ENCODE measurements around the gene CNOT9.
"Not testable (repeated sequence)": the region's sequence is repeated elsewhere in the genome, so short reads cannot be mapped to it uniquely, and the experiment has no call there.

The CNOT9 gene

GRCh38 chr2:218568190-218569037 is at the start of gene CNOT9, which contains the start of gene USP37:
TSS of gene CNOT9 (plus strand) at chr2:218568839. CDS start at chr2:218568955, 116 bp downstream.
TSS of gene USP37 (minus strand) at chr2:218568351. CDS start at chr2:218558653, 9,698 bp downstream.
- Histone ChIP-seq H3K27me3 (ENCODE audit: control insufficient read depth, insufficient read depth, low read length) (no peaks in the 10 kb centered on the region), H3K9me3 (ENCODE audit: control insufficient read depth, insufficient read depth, low read depth, low read length) (no peaks in the 10 kb centered on the region), H3K4me3 (ENCODE audit: low read depth, low read length) (peak within 1 kb of the TSS; percentile 88), H3K27ac (ENCODE audit: low read depth, low read length) (peak within 1 kb of the TSS; percentile 95), H3K36me3 (ENCODE audit: control insufficient read depth, insufficient read depth, low read length) (peaks cover 42% of the 10 kb centered on the region), H3K4me1 (ENCODE audit: control insufficient read depth, insufficient read depth, low read length) (peaks cover 18% of the 10 kb centered on the region), H3K9ac (ENCODE audit: low read length) (peak within 1 kb of the TSS; percentile 97)

- no peaks in the 10 kb centered on the region for H3K9me3 ChIP-seq (ENCODE audit: control insufficient read depth, insufficient read depth, low read depth, low read length)
- no peaks in the 10 kb centered on the region for H3K4me1 ChIP-seq (ENCODE audit: control insufficient read depth, insufficient read depth, low read length)
- no peak overlapping the region for H3K9ac ChIP-seq (ENCODE audit: low read length)
- H3K27me3 ChIP-seq (ENCODE audit: control insufficient read depth, insufficient read depth, low read length) = no peaks in the 10 kb centered on the region
- peaks cover 24% of the 10 kb centered on the region for H3K36me3 ChIP-seq (ENCODE audit: control insufficient read depth, insufficient read depth, low read length)
- H3K27ac ChIP-seq (ENCODE audit: low read depth, low read length) = no peak overlapping the region
- H3K4me3 ChIP-seq (ENCODE audit: low read depth, low read length) = no peak overlapping the region
These were observed 49.8 kb upstream of the CNOT9 start for GRCh38 chr2:218518876-218519275.

- peaks cover 57% of the 10 kb centered on the region for H3K36me3 ChIP-seq (ENCODE audit: control insufficient read depth, insufficient read depth, low read length)
- H3K4me1 ChIP-seq (ENCODE audit: control insufficient read depth, insufficient read depth, low read length) = no peaks in the 10 kb centered on the region
- H3K9me3 ChIP-seq (ENCODE audit: control insufficient read depth, insufficient read depth, low read depth, low read length) = no peaks in the 10 kb centered on the region
- H3K27ac ChIP-seq (ENCODE audit: low read depth, low read length) = no peak overlapping the region; the same call in 1 of the 2 replicates
- H3K27me3 ChIP-seq (ENCODE audit: control insufficient read depth, insufficient read depth, low read length) = no peaks in the 10 kb centered on the region
- H3K4me3 ChIP-seq (ENCODE audit: low read depth, low read length) = no peak overlapping the region
- H3K9ac ChIP-seq (ENCODE audit: low read length) = no peak overlapping the region
These were observed 45.0 kb upstream of the CNOT9 start for GRCh38 chr2:218523651-218524050.

- not testable (repeated sequence) for H3K27me3 ChIP-seq (ENCODE audit: control insufficient read depth, insufficient read depth, low read length); H3K9me3 ChIP-seq (ENCODE audit: control insufficient read depth, insufficient read depth, low read depth, low read length); H3K4me3 ChIP-seq (ENCODE audit: low read depth, low read length); H3K9ac ChIP-seq (ENCODE audit: low read length); H3K27ac ChIP-seq (ENCODE audit: low read depth, low read length); H3K4me1 ChIP-seq (ENCODE audit: control insufficient read depth, insufficient read depth, low read length)
- peaks cover 87% of the 10 kb centered on the region for H3K36me3 ChIP-seq (ENCODE audit: control insufficient read depth, insufficient read depth, low read length)
These were observed 40.2 kb upstream of the CNOT9 start for GRCh38 chr2:218528409-218528808.

- H3K27me3 ChIP-seq (ENCODE audit: control insufficient read depth, insufficient read depth, low read length) = no peaks in the 10 kb centered on the region
- H3K4me1 ChIP-seq (ENCODE audit: control insufficient read depth, insufficient read depth, low read length) = no peaks in the 10 kb centered on the region
- H3K36me3 ChIP-seq (ENCODE audit: control insufficient read depth, insufficient read depth, low read length) = peaks cover 86% of the 10 kb centered on the region
- H3K9ac ChIP-seq (ENCODE audit: low read length) = no peak overlapping the region
- H3K4me3 ChIP-seq (ENCODE audit: low read depth, low read length) = no peak overlapping the region
- no peak overlapping the region for H3K27ac ChIP-seq (ENCODE audit: low read depth, low read length)
- H3K9me3 ChIP-seq (ENCODE audit: control insufficient read depth, insufficient read depth, low read depth, low read length) = no peaks in the 10 kb centered on the region
These were observed 38.6 kb upstream of the CNOT9 start for GRCh38 chr2:218529990-218530389.

GRCh38 chr2:218536804-218537494 is 31.7 kb upstream of the CNOT9 start:
- Histone ChIP-seq H3K27ac (ENCODE audit: low read depth, low read length) (no peak overlapping the region), H3K9ac (ENCODE audit: low read length) (no peak overlapping the region), H3K4me1 (ENCODE audit: control insufficient read depth, insufficient read depth, low read length) (no peaks in the 10 kb centered on the region), H3K36me3 (ENCODE audit: control insufficient read depth, insufficient read depth, low read length) (peaks cover 84% of the 10 kb centered on the region), H3K9me3 (ENCODE audit: control insufficient read depth, insufficient read depth, low read depth, low read length) (no peaks in the 10 kb centered on the region), H3K27me3 (ENCODE audit: control insufficient read depth, insufficient read depth, low read length) (no peaks in the 10 kb centered on the region), H3K4me3 (ENCODE audit: low read depth, low read length) (no peak overlapping the region)

- H3K9me3 ChIP-seq (ENCODE audit: control insufficient read depth, insufficient read depth, low read depth, low read length) = no peaks in the 10 kb centered on the region
- H3K27ac ChIP-seq (ENCODE audit: low read depth, low read length) = no peak overlapping the region
- H3K36me3 ChIP-seq (ENCODE audit: control insufficient read depth, insufficient read depth, low read length) = peaks cover 83% of the 10 kb centered on the region
- H3K27me3 ChIP-seq (ENCODE audit: control insufficient read depth, insufficient read depth, low read length) = no peaks in the 10 kb centered on the region
- H3K9ac ChIP-seq (ENCODE audit: low read length) = no peak overlapping the region
- H3K4me1 ChIP-seq (ENCODE audit: control insufficient read depth, insufficient read depth, low read length) = no peaks in the 10 kb centered on the region
- H3K4me3 ChIP-seq (ENCODE audit: low read depth, low read length) = no peak overlapping the region
These were observed 28.6 kb upstream of the CNOT9 start for GRCh38 chr2:218540015-218540414.

- H3K4me3 ChIP-seq (ENCODE audit: low read depth, low read length) = no peak overlapping the region
- no peak overlapping the region for H3K27ac ChIP-seq (ENCODE audit: low read depth, low read length)
These were observed 22.6 kb upstream of the CNOT9 start for GRCh38 chr2:218546012-218546411.

GRCh38 chr2:218547511-218547910 is 21.1 kb upstream of the CNOT9 start:
- Histone ChIP-seq H3K4me3 (ENCODE audit: low read depth, low read length) (no peak overlapping the region), H3K27ac (ENCODE audit: low read depth, low read length) (no peak overlapping the region), H3K27me3 (ENCODE audit: control insufficient read depth, insufficient read depth, low read length) (no peaks in the 10 kb centered on the region), H3K9ac (ENCODE audit: low read length) (no peak overlapping the region), H3K36me3 (ENCODE audit: control insufficient read depth, insufficient read depth, low read length) (peaks cover 87% of the 10 kb centered on the region), H3K9me3 (ENCODE audit: control insufficient read depth, insufficient read depth, low read depth, low read length) (no peaks in the 10 kb centered on the region), H3K4me1 (ENCODE audit: control insufficient read depth, insufficient read depth, low read length) (no peaks in the 10 kb centered on the region)

More at GRCh38 chr2:218546012-218546411, 22.6 kb upstream of the CNOT9 start:
- no peaks in the 10 kb centered on the region for H3K27me3 ChIP-seq (ENCODE audit: control insufficient read depth, insufficient read depth, low read length)
- H3K4me1 ChIP-seq (ENCODE audit: control insufficient read depth, insufficient read depth, low read length) = no peaks in the 10 kb centered on the region
- H3K9me3 ChIP-seq (ENCODE audit: control insufficient read depth, insufficient read depth, low read depth, low read length) = no peaks in the 10 kb centered on the region
- no peak overlapping the region for H3K9ac ChIP-seq (ENCODE audit: low read length)
- peaks cover 89% of the 10 kb centered on the region for H3K36me3 ChIP-seq (ENCODE audit: control insufficient read depth, insufficient read depth, low read length)

GRCh38 chr2:218547978-218548377 is 20.7 kb upstream of the CNOT9 start:
- Histone ChIP-seq H3K4me3 (ENCODE audit: low read depth, low read length) (no peak overlapping the region), H3K4me1 (ENCODE audit: control insufficient read depth, insufficient read depth, low read length) (no peaks in the 10 kb centered on the region), H3K36me3 (ENCODE audit: control insufficient read depth, insufficient read depth, low read length) (peaks cover 87% of the 10 kb centered on the region), H3K27ac (ENCODE audit: low read depth, low read length) (no peak overlapping the region), H3K9ac (ENCODE audit: low read length) (no peak overlapping the region), H3K27me3 (ENCODE audit: control insufficient read depth, insufficient read depth, low read length) (no peaks in the 10 kb centered on the region), H3K9me3 (ENCODE audit: control insufficient read depth, insufficient read depth, low read depth, low read length) (no peaks in the 10 kb centered on the region)

- H3K4me3 ChIP-seq (ENCODE audit: low read depth, low read length); H3K9ac ChIP-seq (ENCODE audit: low read length); H3K27me3 ChIP-seq (ENCODE audit: control insufficient read depth, insufficient read depth, low read length); H3K9me3 ChIP-seq (ENCODE audit: control insufficient read depth, insufficient read depth, low read depth, low read length); H3K27ac ChIP-seq (ENCODE audit: low read depth, low read length): not testable (repeated sequence)
- H3K36me3 ChIP-seq (ENCODE audit: control insufficient read depth, insufficient read depth, low read length) = peaks cover 70% of the 10 kb centered on the region
- H3K4me1 ChIP-seq (ENCODE audit: control insufficient read depth, insufficient read depth, low read length) = peaks cover 12% of the 10 kb centered on the region
These were observed 14.4 kb upstream of the CNOT9 start for GRCh38 chr2:218554225-218554624.

All from HUES6 (cell line).